ENCODE measurements around the gene SORBS2.

DNA sequence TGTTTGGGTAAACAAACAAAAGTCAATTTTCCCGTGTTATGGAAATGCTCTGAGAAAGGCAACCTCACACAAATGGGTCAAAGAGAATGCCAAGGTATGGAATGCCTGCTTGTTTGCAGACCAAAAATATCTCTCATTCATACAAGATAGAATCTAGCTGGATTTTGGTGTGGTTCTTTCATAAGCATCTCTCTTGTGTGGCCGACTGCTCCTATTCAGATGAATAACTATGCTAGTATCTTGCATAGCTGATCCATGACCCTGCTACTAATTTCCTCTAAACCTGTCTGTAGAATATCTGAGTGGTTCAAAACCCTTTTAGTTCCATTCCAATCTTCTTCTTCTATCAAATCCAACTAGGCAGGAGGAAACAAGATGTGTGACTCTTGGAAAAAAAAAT, 28.2 kb upstream of the SORBS2 start:
- TF ChIP-seq CTCF (IDR thresholded peaks at IDR 0.05) (no peak), POLR2A (IDR thresholded peaks at IDR 0.05) (no peak)

All from uterus (tissue), 2 donors.